Hematopoietic multipotent progenitor cell treated with erythropoietin and hydrocortisone succinate and interleukin-3 and kit ligand, for 15 days (in vitro differentiated cells): ENCODE measurements around the gene RAB36.
"Not testable (repeated sequence)": the region's sequence is repeated elsewhere in the genome, so short reads cannot be mapped to it uniquely, and the experiment has no call there.

ENCODE experiments used
- DNase-seq: peaks from one replicate; pipeline ENCODE4 v3.0.0-alpha.2; 2015; ENCODE audit warnings: low spot score

RAB36 gene

DNA sequence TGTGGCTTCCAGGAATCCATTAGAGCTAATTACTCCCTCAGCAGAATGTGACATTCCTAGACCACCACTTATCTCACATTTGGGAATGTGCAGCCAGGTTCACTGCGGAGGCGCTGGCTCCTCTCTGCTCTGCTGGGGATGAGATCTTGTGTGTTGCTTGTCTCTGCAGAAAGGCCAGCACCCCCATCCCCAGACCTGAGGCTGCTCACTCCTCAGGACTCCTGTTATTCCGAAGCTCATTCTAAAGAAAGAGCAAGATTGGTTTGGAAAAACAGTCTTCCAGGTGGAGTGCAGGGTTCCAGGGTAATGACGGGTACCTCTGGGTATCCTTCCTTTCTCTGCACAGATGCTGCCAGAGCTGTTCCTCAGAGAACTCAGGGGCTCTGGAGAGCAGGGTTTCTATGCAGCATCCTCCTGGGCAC is 24.3 kb upstream of the RAB36 start:
- DNase-seq = no peak

DNA sequence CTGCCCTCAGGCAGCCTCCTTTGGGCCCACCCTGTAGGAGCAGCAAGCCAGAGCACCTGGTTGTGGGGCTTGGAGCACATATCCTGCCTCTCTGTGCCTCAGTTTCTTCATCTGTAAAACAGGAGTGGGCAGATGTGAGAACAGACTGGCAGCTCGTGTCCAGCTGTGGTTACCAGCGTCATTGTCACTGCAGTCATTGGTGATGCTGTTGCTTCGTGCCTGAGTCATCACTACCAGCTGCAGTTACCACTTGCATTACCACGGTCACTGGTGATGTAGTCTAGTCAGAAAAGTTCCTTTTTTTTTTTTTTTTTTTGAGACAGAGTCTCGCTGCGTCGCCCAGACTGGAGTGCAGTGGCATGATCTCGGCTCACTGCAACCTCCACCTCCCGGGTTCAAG is 23.9 kb upstream of the RAB36 start:
- DNase-seq = no peak

DNA sequence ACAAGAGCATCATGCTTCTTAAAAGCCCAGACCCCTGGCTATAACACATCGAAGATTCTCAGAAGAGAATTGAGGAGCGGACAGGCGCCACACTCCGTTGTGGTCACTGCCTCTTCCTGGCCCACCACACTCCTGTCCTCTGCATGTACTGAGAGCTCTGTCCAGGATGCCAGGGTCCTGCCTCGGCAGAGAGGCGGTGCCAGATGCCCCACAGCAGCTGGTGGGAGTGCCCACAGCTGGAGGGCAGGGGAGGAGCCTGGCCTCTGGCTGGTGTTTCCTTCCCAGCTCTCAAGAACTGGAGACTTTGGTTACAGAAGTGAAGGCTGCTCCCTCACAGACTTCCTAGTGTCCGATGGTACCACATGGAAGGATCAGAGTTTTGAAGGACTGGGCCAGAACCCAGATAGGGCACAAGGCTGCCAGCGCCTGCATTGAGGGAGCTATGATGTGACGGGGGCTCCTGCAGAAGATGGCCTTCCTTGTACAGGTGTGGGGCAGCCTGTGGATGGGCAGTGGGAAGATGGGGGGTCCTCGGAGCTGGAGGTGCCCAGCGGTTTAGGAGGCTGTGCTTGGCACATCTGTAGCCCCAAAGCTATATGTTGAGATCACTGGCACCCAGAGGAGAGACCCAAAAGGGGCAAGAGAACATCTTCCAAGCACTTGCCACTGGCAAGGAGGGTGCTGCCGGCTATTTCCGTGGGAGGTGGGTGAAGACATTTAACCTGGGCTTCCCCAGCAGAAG is 22.9 kb upstream of the RAB36 start:
- DNase-seq = no peak

DNA sequence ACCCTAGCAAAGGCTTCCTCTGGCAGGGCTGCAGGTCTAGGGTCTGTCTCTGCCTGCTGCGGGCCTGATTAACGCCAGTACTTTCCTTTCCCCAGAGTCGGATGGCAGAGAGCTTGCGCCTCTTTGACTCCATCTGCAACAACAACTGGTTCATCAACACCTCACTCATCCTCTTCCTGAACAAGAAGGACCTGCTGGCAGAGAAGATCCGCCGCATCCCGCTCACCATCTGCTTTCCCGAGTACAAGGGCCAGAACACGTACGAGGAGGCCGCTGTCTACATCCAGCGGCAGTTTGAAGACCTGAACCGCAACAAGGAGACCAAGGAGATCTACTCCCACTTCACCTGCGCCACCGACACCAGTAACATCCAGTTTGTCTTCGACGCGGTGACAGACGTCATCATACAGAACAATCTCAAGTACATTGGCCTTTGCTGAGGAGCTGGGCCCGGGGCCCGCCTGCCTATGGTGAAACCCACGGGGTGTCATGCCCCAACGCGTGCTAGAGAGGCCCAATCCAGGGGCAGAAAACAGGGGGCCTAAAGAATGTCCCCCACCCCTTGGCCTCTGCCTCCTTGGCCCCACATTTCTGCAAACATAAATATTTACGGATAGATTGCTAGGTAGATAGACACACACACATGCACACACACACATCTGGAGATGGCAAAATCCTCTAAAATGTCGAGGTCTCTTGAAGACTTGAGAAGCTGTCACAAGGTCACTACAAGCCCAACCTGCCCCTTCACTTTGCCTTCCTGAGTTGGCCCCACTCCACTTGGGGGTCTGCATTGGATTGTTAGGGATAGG is 22.1 kb upstream of the RAB36 start:
- no peak for DNase-seq

DNA sequence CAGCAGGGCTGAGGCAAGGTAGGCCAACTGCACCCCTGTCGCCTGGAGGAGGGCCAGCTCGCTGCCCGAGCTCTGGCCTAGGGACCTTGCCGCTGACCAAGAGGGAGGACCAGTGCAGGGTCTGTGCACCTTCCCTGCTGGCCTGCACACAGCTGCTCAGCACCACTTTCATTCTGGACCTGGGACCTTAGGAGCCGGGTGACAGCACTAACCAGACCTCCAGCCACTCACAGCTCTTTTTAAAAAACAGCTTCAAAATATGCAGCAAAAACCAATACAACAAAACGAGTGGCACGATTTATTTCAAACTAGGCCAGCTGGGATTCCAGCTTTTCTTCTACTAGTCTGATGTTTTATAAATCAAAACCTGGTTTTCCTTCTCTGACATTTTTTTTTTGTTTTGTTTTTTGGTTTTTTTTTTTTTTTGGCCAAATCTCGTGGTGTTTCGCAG is 21.4 kb upstream of the RAB36 start:
- DNase-seq = no peak

DNA sequence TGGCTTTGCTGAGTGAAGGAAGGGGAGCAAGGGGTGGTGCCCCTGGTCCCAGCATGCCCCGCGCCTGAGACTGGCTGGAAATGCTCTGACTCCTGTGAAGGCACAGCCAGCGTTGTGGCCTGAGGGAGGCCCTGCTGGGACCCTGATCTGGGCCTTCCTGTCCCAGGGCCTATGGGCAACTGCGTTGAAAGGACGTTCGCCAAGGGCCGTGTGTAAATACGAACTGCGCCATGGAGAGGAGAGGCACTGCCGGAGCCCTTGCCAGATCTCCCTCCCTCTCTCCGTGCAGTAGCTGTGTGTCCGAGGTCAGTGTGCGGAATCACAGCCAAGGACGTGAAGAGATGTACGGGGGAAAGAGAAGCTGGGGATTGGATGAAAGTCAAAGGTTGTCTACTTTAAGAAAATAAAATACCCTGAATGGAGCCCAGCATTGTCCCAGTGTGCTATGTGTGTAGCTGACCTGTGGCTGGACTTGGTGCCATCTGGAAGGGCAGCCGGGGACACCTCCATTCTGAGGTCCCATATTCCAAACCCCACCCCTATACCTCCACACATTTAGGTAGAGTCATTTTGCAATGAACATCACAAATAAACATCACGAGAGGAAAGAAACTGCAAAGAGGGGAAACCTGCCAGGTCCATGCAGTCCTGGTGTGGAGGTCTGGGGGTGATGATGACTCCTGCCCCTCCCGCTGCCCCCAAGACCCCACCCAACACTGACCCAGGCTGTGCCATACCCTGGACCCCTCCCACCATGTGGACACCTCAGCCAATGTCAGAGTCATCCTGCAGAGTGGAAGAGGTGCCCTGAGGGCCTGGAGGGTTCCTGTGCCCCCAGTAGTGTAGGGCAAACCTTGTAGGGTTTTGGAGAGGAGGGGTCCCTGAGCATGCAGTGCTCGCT is 20.4 kb upstream of the RAB36 start:
- DNase-seq = no peak

DNA sequence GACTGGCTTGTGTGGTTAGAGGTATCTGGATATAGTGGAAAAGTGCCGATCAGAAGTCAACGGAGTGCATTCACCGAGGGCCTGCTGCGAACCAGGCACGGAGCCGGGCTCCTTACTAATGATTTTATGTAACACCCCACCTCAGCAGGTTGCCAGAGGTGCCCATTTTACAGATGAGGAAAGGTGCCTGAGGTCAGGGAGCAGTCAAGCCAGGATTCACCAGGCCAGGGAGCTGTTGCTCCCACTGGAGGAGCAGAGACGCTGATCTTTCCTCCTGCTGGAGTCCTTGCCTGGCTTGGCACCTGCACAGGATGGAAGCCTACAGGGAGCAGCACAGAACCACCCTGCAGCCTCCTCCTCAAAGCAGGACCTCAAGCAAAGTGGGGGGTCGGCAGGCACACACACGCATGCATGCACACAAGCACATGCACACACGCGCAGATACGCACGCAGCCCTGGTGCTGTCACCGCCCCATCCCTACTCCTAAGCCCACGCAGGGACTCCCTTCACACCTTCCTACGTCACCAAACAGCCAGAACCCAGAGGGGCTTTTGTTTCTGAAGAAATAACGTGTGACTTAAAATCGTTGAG is 19.7 kb upstream of the RAB36 start:
- no peak for DNase-seq

DNA sequence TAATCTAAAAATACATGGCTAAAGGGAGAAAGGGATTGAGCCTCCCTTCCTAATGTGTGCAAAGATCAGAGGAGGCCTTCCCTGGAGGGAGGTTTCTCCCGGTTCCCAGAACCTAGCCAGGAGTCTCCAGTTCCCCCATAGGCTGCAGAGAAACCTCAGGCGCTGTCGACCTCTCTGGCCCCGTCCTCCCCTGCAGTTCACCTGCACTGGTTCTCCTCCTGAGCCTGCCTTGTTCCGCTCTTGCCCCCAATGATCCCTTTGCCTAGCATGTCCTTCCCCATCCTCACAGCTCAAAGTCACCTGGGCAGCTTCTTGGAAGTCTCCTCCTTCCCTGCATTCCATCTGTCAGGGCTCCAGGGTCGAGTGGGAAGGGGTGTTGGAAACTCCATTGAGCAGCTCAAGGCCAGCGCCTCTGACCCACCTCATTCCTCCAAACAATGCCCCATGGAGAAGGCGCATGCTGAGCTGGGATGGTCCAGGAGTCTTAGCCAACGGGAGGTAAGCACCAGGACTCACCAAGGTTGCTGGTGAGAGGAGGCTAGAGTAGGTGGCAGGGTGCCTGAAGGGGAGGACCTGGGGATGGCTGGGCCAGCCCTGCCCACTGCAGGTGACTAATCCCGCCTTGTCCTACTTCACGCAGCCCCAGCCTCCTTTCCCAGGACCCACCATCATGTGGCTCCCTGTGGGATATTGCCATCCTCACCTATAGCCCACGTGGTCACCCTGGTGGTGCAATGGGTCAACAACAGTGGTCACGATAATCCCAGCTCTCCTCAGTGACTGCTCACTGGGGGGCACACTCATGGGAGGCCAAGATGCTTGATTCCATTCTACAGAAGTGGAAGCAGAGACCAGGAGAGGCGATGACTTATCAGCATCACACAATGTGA is 18.9 kb upstream of the RAB36 start:
- no peak for DNase-seq

DNA sequence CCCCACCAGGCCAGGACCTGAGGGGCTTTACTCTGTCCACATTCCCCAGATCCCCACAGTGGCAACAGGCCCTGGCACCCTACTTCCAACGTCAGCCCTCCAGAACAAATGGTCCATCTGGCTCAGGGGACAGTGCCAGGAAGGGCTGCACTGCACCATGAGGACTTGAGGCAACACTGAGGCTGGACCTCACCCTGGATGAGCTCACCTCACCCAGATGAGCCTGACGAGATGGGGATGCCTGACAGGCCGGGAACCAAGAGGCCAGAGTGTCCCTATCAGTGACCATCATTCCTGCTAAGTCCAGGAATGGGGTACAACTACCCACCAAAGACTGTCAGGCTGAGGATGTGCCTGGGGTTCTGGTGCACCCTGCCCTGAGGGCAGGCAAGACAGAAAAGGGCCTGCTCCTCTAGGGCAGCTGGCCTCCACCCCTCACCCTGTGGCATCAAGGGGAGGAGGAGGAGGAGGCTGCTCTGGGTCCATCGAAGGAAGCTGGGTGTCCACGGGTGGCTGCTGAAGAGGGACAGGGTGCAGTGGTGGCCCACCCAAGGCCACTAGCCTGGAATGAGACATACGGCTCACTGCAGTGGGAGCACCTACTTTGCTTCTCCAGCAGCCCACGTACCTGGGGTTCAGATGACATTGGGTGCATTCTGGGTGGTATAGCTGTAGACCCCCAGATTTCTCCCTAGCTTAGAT is 18.1 kb upstream of the RAB36 start:
- DNase-seq = no peak

DNA sequence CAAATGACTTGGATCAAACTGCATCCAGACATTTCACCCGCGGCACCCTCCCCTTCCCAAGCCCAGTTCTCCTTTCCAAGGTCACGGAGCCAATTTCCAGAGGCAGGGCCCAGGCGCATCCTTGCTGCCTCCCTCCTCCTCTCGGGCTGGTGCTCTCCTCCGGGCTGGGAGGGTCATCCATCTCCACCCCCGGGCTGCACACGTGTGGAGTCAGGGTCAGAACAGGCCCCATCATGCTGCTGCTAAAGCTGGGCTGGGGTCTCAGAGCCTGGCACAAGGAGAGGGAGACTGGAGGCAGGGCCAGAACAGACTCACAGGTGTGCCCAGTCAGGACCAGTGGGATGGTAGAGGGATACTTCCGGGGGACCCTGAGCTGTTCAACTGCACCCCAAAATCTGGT is 17.5 kb upstream of the RAB36 start:
- DNase-seq = no peak

DNA sequence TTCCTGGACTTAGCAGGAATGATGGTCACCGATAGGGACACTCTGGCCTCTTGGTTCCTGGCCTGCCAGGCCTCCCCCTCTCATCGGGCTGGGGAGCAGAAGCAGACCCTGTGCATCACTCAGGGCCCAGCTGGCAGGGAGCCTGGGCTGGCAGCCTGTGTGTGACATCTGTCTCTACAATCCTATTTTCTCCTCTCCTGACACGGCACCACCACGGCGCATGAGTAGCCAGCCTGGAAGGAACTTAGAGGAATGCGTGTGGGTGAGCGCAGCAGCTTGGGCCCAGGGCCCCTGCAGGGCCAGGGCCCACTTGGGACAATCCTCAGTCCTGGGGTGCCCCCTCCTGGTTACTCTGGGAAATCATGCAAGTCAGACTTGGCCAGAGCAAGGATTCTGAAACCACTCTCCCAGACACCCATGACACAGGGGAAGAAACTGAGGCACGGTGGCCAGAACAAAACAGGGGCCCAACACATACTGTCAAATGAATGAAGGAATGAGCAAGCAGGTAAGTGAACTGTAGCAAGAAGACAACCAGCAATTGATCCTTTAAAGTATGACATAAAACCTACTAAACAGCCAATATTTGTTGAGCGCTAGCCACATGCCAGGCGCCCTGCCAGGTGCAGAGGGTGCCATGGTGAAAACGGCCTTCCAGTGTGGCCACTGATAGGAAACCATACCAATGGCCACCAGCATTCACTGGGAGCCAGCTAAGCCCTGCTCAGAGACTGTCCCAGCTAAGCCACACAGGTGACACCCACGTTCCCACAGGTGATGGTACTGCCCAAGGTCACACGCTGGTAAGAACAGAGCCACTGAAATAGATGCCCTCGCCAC is 16.8 kb upstream of the RAB36 start:
- DNase-seq = peak; percentile 74

DNA sequence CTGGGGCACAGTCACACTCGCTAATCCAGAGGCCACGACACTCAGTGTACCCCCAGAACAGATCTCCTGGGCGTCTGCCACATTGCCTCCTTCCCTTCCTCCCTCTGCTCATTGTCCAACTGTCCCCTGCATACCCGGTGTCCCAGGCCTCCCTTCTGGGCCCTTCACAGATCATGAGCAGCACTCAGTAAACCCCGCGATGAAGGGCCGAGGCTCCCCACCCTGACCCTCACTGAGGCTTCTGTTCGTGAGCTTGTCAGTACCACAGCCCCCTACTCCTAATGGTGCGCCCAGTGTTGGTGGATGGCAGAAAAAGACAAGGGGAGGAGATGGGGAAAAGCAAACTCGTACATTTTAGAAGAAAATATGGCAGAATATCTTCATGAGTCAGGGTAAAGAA is 16.1 kb upstream of the RAB36 start:
- no peak for DNase-seq

DNA sequence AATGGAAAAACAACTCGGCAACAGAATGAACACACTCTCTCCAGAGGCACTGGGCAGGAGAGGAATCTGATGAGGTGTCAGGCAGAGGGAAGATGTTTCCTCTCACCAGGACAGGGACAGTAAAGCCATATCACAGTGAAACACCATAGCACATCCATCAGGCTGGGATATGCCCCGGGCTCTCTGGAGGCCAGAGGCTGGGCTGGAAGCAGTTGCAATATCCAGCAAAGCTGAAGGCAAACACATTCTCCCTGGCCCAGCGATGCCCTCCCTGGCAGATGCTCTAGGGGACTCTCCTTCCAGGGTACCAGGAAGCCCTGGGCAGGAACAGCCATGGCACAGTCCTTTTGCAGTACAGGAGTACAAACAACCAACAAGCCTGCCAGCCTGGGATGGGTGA is 14.6 kb upstream of the RAB36 start:
- no peak for DNase-seq

DNA sequence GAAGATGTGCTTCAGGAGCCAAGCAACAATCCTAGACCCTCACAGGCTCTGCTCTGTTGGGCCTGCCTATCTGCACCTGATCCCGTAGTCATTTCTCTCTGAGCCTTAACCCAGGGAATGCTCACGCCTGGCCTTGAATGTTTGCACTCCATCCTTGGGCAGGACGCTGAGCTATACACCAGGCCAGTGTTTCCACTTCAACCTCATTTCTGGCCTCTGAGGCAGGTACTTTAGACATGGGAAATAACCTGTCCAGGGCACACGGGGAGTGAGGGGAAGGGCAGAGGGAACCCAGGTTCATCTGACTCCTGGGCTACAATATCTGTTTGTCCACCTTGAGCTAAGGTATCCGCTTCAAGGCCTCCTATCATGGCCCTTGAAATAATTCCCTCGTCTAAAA is 13.3 kb upstream of the RAB36 start:
- DNase-seq = no peak

DNA sequence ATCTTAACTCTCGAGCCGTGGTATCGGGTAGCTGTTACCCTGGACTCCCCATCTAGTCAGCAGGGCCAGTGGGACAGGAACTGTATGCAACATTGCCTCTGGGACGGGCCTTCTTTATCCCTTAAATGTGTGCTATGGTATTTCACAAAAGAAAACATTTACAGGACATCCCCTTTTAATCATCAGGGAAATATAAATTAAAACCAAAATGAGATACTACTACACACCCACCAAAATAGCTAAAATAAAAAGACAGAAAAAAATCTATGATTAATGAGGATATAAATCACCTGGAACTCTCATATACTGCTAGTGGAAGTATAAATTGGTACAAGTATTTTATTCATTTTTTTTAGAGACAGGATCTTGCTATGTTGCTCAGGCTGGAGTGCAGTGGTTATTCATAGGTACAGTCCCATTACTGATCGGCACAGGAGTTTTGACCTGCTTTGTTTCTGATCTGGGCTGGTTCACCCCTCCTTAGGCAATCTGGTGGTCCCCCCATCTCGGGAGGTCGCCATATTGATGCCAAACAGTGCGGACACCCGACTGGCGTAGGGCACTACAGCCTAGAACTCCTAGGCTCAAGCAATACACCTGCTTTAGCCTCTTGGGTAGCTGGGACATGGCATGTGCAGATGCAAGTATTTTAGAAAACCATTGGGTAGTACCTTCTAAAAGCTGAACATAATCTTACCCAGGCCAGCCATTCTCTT is 12.7 kb upstream of the RAB36 start:
- DNase-seq = no peak

DNA sequence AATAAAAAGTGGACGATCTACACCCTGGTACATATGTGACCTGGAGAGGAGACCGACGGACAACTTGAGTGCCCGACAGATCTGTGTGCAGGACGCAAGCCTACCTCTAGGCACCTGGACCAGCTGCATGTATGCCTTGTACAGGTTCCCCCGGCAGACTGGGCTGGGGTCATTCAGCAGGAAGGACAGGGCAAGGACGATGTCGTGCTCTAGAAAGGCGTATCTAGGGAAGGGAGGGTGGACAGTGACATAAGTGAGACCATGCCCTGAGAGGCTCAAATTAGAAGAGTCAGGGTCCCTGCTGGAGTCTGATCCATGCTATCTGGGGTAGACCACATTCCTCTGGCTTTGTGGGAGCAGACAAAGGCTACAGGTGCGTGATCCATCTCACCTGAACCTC is 11.4 kb upstream of the RAB36 start:
- no peak for DNase-seq

DNA sequence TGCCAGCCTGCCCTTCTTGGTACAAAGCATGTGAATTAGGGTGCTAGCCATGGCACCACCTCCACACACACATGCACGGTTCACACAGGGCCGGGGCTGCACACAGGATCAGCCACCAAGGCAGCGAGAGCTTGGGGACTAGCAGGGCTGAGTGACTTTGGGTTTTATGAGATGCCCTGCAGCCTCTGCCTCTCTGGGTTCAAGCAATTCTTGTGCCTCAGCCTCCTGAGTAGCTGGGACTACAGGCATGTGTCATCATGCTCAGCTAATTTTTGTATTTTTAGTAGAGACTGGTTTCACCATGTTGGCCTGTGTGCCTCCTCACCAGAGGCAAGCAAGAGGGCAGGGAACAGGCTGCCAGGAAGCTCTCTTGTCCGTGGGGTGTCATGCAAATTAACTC is 8.3 kb upstream of the RAB36 start:
- DNase-seq = not testable (repeated sequence)

DNA sequence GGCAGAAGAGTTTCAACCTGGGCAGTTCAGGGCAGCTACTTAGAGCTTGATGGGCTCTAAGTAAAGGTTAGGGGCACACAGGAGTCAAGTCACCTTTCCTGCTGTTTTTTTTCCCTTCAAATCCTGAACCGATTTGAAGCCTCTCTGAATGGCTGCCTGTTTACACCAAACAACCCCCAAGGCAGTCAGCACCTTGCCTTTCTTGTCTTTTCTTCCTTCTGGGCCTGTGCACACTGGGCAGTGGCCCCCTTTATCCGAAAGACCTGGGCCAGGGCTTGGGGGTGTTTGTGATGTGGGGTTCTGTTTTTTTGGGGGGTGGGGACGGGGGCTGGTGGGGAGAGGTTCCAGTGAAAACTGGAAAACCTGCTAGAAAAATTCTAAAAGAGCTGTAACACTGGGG is 7.8 kb upstream of the RAB36 start:
- DNase-seq = no peak
